Suprapubic skin (tissue), 4 donors: Measurements from ENCODE around the gene GABRQ. TPM values are rescaled to one million over a fixed set of nuclear protein-coding genes. Genes with fewer than 3 reads are reported as not detected.
"Not testable (repeated sequence)": the region's sequence is repeated elsewhere in the genome, so short reads cannot be mapped to it uniquely, and the experiment has no call there.

ENCODE experiments used
- DNase-seq, 2 donors: peaks; one replicate each; pipeline ENCODE4 v3.0.0-alpha.2; 2019; ENCODE audit warnings: low spot score in 2 of 2
- H3K27ac ChIP-seq: fragments of 200-600 bp; sonication (generic); one replicate; pipeline ENCODE4 v1.5.1; 2019
- H3K27me3 ChIP-seq: fragments of 200-600 bp; sonication (generic); one replicate; pipeline ENCODE4 v1.5.1; 2019
- H3K36me3 ChIP-seq: fragments of 200-600 bp; sonication (generic); one replicate; pipeline ENCODE4 v1.5.1; 2019
- H3K4me1 ChIP-seq: fragments of 200-600 bp; sonication (generic); one replicate; pipeline ENCODE4 v1.5.1; 2019
- H3K4me3 ChIP-seq: fragments of 200-600 bp; sonication (generic); one replicate; pipeline ENCODE4 v1.5.1; 2019; ENCODE audit warnings: mild to moderate bottlenecking
- H3K9me3 ChIP-seq: fragments of 200-600 bp; sonication (generic); one replicate; pipeline ENCODE4 v1.5.1; 2019
- CTCF ChIP-seq, 2 donors: fragments of 200-600 bp in 1 of 2; fragments of 450-650 bp in 1 of 2; sonication (generic) in 1 of 2; IDR thresholded peaks; one replicate each; pipeline ENCODE4 v1.5.1; 2016 to 2019; ENCODE audit warnings: antibody characterized with exemption in 2 of 2, mild to moderate bottlenecking in 1 of 2, moderate library complexity in 1 of 2
- EP300 ChIP-seq: sonication (generic); formaldehyde crosslinking; IDR thresholded peaks from one replicate; pipeline ENCODE4 v1.6.1; 2017; ENCODE audit warnings: antibody characterized with exemption
- POLR2A ChIP-seq, 2 donors: fragments of 450-650 bp; IDR thresholded peaks; one replicate each; pipeline ENCODE4 v1.6.1; 2017; ENCODE audit warnings: antibody characterized with exemption in 2 of 2, mild to moderate bottlenecking in 2 of 2, moderate library complexity in 2 of 2
- POLR2AphosphoS5 ChIP-seq, 3 donors: sonication (generic); formaldehyde crosslinking; IDR thresholded peaks; one replicate each; pipeline ENCODE4 v1.6.1; 2017; ENCODE audit warnings: antibody characterized with exemption in 3 of 3
- WGBS: methylation state at CpG from one replicate; pipeline ENCODE4 v1.1.5; 2018; 5-methylcytosine and 5-hydroxymethylcytosine counted together
- total RNA-seq, 4 donors: library from RNA; depleted of rRNA; stranded (reverse); fragments of >200 nt; gene quantifications; one replicate each; pipeline ENCODE4 v1.1.0, GENCODE V29; 2016

GABRQ gene
- total RNA-seq, 4 donors from 2014 or later: 0.10 to 0.45 (median 0.34) TPM; not detected in 1

- TF ChIP-seq POLR2A (IDR thresholded peaks at IDR 0.05): no peak
- no peak for TF ChIP-seq EP300
- no peak for TF ChIP-seq CTCF (IDR thresholded peaks at IDR 0.05)
- TF ChIP-seq POLR2AphosphoS5 (IDR thresholded peaks at IDR 0.05): no peak
- Histone ChIP-seq H3K27me3 (no peaks in the 10 kb centered on the region), H3K9me3 (no peaks in the 10 kb centered on the region), H3K27ac (no peak overlapping the region), H3K36me3 (no peaks in the 10 kb centered on the region), H3K4me3 (no peak overlapping the region), H3K4me1 (no peaks in the 10 kb centered on the region)
- DNase-seq: no peak
- 55% methylated on average over 2 of the region's 2 CpGs for WGBS
Observed at GRCh38 chrX:152658302-152658701, 20.6 kb downstream of the GABRQ start.

GRCh38 chrX:152663086-152663485 lies 25.4 kb downstream of the GABRQ start:
- Histone ChIP-seq H3K36me3 (no peaks in the 10 kb centered on the region), H3K27ac (no peak overlapping the region), H3K27me3 (no peaks in the 10 kb centered on the region), H3K4me1 (no peaks in the 10 kb centered on the region), H3K9me3 (no peaks in the 10 kb centered on the region), H3K4me3 (no peak overlapping the region)
- 50% methylated on average over 3 of the region's 4 CpGs for WGBS
- DNase-seq: no peak
- TF ChIP-seq POLR2A (IDR thresholded peaks at IDR 0.05) (no peak), POLR2AphosphoS5 (IDR thresholded peaks at IDR 0.05) (no peak)

- Histone ChIP-seq H3K4me1 (no peaks in the 10 kb centered on the region), H3K27ac (no peak overlapping the region), H3K36me3 (no peaks in the 10 kb centered on the region), H3K9me3 (no peaks in the 10 kb centered on the region), H3K27me3 (no peaks in the 10 kb centered on the region), H3K4me3 (no peak overlapping the region)
- 76% methylated on average over 2 of the region's 2 CpGs for WGBS
- no peak for TF ChIP-seq POLR2AphosphoS5 (IDR thresholded peaks at IDR 0.05)
- TF ChIP-seq POLR2A (IDR thresholded peaks at IDR 0.05): no peak
- TF ChIP-seq EP300: no peak
- TF ChIP-seq CTCF (IDR thresholded peaks at IDR 0.05): no peak
- no peak for DNase-seq
Observed at GRCh38 chrX:152674135-152674534, 36.4 kb downstream of the GABRQ start.

GRCh38 chrX:152674652-152675051 lies 37.0 kb downstream of the GABRQ start:
- H3K36me3 ChIP-seq, DNase-seq, H3K4me1 ChIP-seq, H3K27ac ChIP-seq, H3K4me3 ChIP-seq, H3K9me3 ChIP-seq, H3K27me3 ChIP-seq: not testable (repeated sequence)
- WGBS: 80% methylated on average over 3 of the region's 3 CpGs

- no CpG with 5 or more reads among the region's 3 CpGs for WGBS
- H3K4me1 ChIP-seq, H3K27me3 ChIP-seq, H3K9me3 ChIP-seq, H3K36me3 ChIP-seq, H3K4me3 ChIP-seq, H3K27ac ChIP-seq, DNase-seq: not testable (repeated sequence)
Observed at GRCh38 chrX:152681012-152681411, 43.3 kb downstream of the GABRQ start.

- not testable (repeated sequence) for H3K4me1 ChIP-seq, H3K9me3 ChIP-seq, H3K4me3 ChIP-seq, H3K27ac ChIP-seq, H3K27me3 ChIP-seq, H3K36me3 ChIP-seq, DNase-seq
- no CpG with 5 or more reads among the region's 34 CpGs for WGBS
Observed at GRCh38 chrX:152697952-152698931, 60.5 kb downstream of the GABRQ start, which contains the start of gene MAGEA3. Gene MAGEA3 (plus strand): TSS chrX:152698794. CDS start chrX:152700833, 2,039 bp downstream.

GRCh38 chrX:152700390-152700789 lies 62.7 kb downstream of the GABRQ start:
- DNase-seq: peak in 1 of 2 donors; percentile 49
- not testable (repeated sequence) for H3K36me3 ChIP-seq, H3K4me3 ChIP-seq, H3K27me3 ChIP-seq, H3K4me1 ChIP-seq, H3K9me3 ChIP-seq, H3K27ac ChIP-seq
- 100% methylated on average over 3 of the region's 5 CpGs for whole genome bisulfite sequencing

- not testable (repeated sequence) for DNase-seq, H3K4me3 ChIP-seq, H3K4me1 ChIP-seq, H3K36me3 ChIP-seq, H3K27me3 ChIP-seq, H3K27ac ChIP-seq, H3K9me3 ChIP-seq
- 80% methylated on average over 1 of the region's 7 CpGs for WGBS
Observed at GRCh38 chrX:152706500-152706899, 68.8 kb downstream of the GABRQ start.

Other genes with a start within 250 kb of the GABRQ start
- under 1 TPM in 1 of 4 donors, not detected in 3; 0.19 TPM for gene GABRA3, start 186.6 kb upstream of the GABRQ start, total RNA-seq
- not detected for gene MAGEA3, start 60.9 kb downstream of the GABRQ start, total RNA-seq
- gene CSAG2, start 71.4 kb downstream of the GABRQ start, total RNA-seq: not detected
- not detected for gene MAGEA2B, start 76.7 kb downstream of the GABRQ start, total RNA-seq
- not detected for gene CSAG1, start 95.8 kb downstream of the GABRQ start, total RNA-seq
- not detected for gene MAGEA12, start 95.9 kb downstream of the GABRQ start, total RNA-seq
- gene MAGEA2, start 115.9 kb downstream of the GABRQ start, total RNA-seq: not detected
- not detected for gene CSAG3, start 121.3 kb downstream of the GABRQ start, total RNA-seq
- gene MAGEA6, start 131.8 kb downstream of the GABRQ start, total RNA-seq: not detected
- 10 to 100 TPM in 3 of 4 donors, 1 to 10 TPM in 1; 8.9 to 24.1 (median 18.7) TPM for gene CETN2, start 192.9 kb downstream of the GABRQ start, total RNA-seq
- gene NSDHL, start 193.2 kb downstream of the GABRQ start, total RNA-seq: 10 to 100 TPM; 11.8 to 34.1 (median 22.4) TPM